Measurements from ENCODE around the gene KCTD16. TPM values are rescaled to one million over a fixed set of nuclear protein-coding genes. Genes with fewer than 3 reads are reported as not detected.

The KCTD16 gene
- polyA plus RNA-seq, 1 donor (not counting 4 experiments of a cell fraction or from before 2014, with no cell fraction given), result 0.04 TPM

GRCh38 chr5:144191531-144191930 lies 20.9 kb downstream of the KCTD16 start:
- Histone ChIP-seq H3K9me1 (ENCODE audit: control insufficient read depth, extremely low read depth, insufficient read depth, low read length) (no peaks in the 10 kb centered on the region), H3K79me2 (ENCODE audit: control insufficient read depth, insufficient read depth, low read length) (no peaks in the 10 kb centered on the region), H4K20me1 (ENCODE audit: control insufficient read depth, extremely low read depth, insufficient read depth, low read length) (no peaks in the 10 kb centered on the region), H3K27me3 (ENCODE audit: control insufficient read depth, extremely low read depth, insufficient read depth, low read length) (peaks cover 1% of the 10 kb centered on the region), H3K9ac (ENCODE audit: control insufficient read depth, extremely low read depth, insufficient read depth, low read length) (no peak overlapping the region), H3K4me3 (ENCODE audit: control insufficient read depth in 2 of 3, extremely low read depth in 1 of 3, insufficient read depth in 2 of 3, low read depth in 1 of 3, low read length in 3 of 3) (no peak overlapping the region), H3K4me2 (ENCODE audit: control insufficient read depth, extremely low read depth, insufficient read depth, low read depth, low read length) (peak overlapping the region; percentile 49), H3K4me1 (ENCODE audit: control insufficient read depth, extremely low read depth, insufficient read depth, low read length) (peaks cover 8% of the 10 kb centered on the region), H3K9me3 (ENCODE audit: control insufficient read depth, low read depth, low read length) (no peaks in the 10 kb centered on the region), H3K36me3 (ENCODE audit: control insufficient read depth in 2 of 2, extremely low read depth in 1 of 2, insufficient read depth in 2 of 2, low read length in 2 of 2) (no peaks in the 10 kb centered on the region), H3K27ac (ENCODE audit: control insufficient read depth, insufficient read depth, low read length) (no peak overlapping the region), H2AFZ (ENCODE audit: control insufficient read depth, low read length) (peak overlapping the region; percentile 79)
- FAIRE-seq (no peak), DNase-seq (ENCODE audit: low read depth, low spot score) (no peak)
- dilution Hi-C loops (cut with MboI; ENCODE audit: extremely low pct_ligation_motif_present, low sequenced_read_pairs), result no loop called here
- TF ChIP-seq EZH2 (IDR thresholded peaks at IDR 0.05; ENCODE audit: low read length), result no peak
- TF ChIP-seq, protein P1, sequence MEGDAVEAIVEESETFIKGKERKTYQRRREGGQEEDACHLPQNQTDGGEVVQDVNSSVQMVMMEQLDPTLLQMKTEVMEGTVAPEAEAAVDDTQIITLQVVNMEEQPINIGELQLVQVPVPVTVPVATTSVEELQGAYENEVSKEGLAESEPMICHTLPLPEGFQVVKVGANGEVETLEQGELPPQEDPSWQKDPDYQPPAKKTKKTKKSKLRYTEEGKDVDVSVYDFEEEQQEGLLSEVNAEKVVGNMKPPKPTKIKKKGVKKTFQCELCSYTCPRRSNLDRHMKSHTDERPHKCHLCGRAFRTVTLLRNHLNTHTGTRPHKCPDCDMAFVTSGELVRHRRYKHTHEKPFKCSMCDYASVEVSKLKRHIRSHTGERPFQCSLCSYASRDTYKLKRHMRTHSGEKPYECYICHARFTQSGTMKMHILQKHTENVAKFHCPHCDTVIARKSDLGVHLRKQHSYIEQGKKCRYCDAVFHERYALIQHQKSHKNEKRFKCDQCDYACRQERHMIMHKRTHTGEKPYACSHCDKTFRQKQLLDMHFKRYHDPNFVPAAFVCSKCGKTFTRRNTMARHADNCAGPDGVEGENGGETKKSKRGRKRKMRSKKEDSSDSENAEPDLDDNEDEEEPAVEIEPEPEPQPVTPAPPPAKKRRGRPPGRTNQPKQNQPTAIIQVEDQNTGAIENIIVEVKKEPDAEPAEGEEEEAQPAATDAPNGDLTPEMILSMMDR (optimal IDR thresholded peaks at IDR 0.05 in 1 of 3, IDR thresholded peaks at IDR 0.05 in 1 of 3, conservative IDR thresholded peaks at IDR 0.05 in 1 of 3; ENCODE audit: extremely low read depth in 1 of 3, insufficient read depth in 2 of 3, low read length in 3 of 3), result no peak

GRCh38 chr5:144191998-144192397 lies 21.3 kb downstream of the KCTD16 start:
- Histone ChIP-seq H3K79me2 (ENCODE audit: control insufficient read depth, insufficient read depth, low read length) (no peaks in the 10 kb centered on the region), H3K9me3 (ENCODE audit: control insufficient read depth, low read depth, low read length) (no peaks in the 10 kb centered on the region), H3K4me1 (ENCODE audit: control insufficient read depth, extremely low read depth, insufficient read depth, low read length) (peaks cover 8% of the 10 kb centered on the region), H3K9me1 (ENCODE audit: control insufficient read depth, extremely low read depth, insufficient read depth, low read length) (no peaks in the 10 kb centered on the region), H3K4me2 (ENCODE audit: control insufficient read depth, extremely low read depth, insufficient read depth, low read depth, low read length) (peak overlapping the region; percentile 49), H3K36me3 (ENCODE audit: control insufficient read depth in 2 of 2, extremely low read depth in 1 of 2, insufficient read depth in 2 of 2, low read length in 2 of 2) (no peaks in the 10 kb centered on the region), H3K9ac (ENCODE audit: control insufficient read depth, extremely low read depth, insufficient read depth, low read length) (no peak overlapping the region), H4K20me1 (ENCODE audit: control insufficient read depth, extremely low read depth, insufficient read depth, low read length) (no peaks in the 10 kb centered on the region), H3K4me3 (ENCODE audit: control insufficient read depth in 2 of 3, extremely low read depth in 1 of 3, insufficient read depth in 2 of 3, low read depth in 1 of 3, low read length in 3 of 3) (no peak overlapping the region), H2AFZ (ENCODE audit: control insufficient read depth, low read length) (peak overlapping the region; percentile 79), H3K27ac (ENCODE audit: control insufficient read depth, insufficient read depth, low read length) (no peak overlapping the region), H3K27me3 (ENCODE audit: control insufficient read depth, extremely low read depth, insufficient read depth, low read length) (peaks cover 5% of the 10 kb centered on the region)
- DNase-seq (ENCODE audit: low read depth, low spot score), result peak; percentile 55
- FAIRE-seq, result peak; percentile 83
- TF ChIP-seq, protein P1 (optimal IDR thresholded peaks at IDR 0.05 in 1 of 3, IDR thresholded peaks at IDR 0.05 in 1 of 3, conservative IDR thresholded peaks at IDR 0.05 in 1 of 3; ENCODE audit: extremely low read depth in 1 of 3, insufficient read depth in 2 of 3, low read length in 3 of 3), result peak; percentile 27 to 52 (median 43)
- TF ChIP-seq EZH2 (IDR thresholded peaks at IDR 0.05; ENCODE audit: low read length), result no peak
- dilution Hi-C loops (cut with MboI; ENCODE audit: extremely low pct_ligation_motif_present, low sequenced_read_pairs), result no loop called here
